NB4 (cell line): ENCODE results near the gene RAPGEF6.

Experiments
- CTCF ChIP-seq: IDR thresholded peaks from one replicate; pipeline ENCODE4 v1.5.1; 2012; ENCODE audit warnings: low read depth, low read length
- TF ChIP-seq, protein P1 (sequence below): IDR thresholded peaks from 2 replicates; pipeline ENCODE4 v1.6.1; 2011; ENCODE audit warnings: low read depth, low read length

DNA sequence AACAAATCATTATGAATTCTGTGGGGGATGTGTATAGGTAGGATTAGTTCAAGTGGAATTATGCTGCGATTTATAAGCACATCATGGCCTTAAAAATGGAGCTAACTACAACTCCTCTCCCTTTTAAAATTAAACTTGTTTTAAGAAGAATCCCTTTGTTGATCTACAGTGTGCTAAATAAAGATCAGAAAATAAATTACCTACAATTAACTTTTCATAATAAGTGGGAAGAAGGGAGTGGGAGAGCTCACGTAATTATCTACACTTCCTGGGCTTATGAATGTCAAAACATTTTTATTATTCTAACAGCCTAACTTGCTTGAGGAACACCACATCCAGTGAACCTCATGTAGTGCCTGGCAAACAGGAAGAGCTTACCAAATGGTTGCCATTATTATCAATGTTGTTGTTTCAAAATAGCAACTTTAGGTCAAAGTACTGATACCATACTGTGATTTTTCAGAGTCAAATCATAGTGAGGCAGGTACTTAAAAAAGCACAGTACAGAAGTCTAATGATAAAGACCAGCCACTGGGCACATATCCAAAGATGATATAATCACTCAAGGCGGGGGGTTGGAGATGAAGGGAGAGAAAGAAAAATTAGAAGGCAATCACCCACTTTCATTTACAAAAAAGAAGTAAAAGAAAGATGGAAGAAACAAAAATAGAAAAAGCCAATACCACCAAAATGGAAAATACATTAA lies 174.0 kb downstream of the RAPGEF6 start:
- TF ChIP-seq CTCF = no peak
- TF ChIP-seq, protein P1, sequence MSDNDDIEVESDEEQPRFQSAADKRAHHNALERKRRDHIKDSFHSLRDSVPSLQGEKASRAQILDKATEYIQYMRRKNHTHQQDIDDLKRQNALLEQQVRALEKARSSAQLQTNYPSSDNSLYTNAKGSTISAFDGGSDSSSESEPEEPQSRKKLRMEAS = no peak
